ENCODE data around the gene MAP3K14.

GRCh38 chr17:45273551-45273957 lies 43.3 kb downstream of the MAP3K14 start:
- TF ChIP-seq CTCF (IDR thresholded peaks at IDR 0.05; ENCODE audit: poor library complexity) (no peak), EZH2phosphoT487 (IDR thresholded peaks at IDR 0.05; ENCODE audit: low read depth, severe bottlenecking, unreplicated experiment) (no peak)
